Stimulated activated CD8-positive, alpha-beta memory T cell treated with anti-CD3 and anti-CD28 coated beads, Interleukin-2, amount 100 ng/mL, for 48 hours (primary cell): ENCODE data around the gene CRELD1.

Source experiments
- DNase-seq, 2 donors: peaks; one replicate each; pipeline ENCODE4 v3.0.0-alpha.2; 2020; ENCODE audit warnings: low read depth in 2 of 2

The CRELD1 gene

GRCh38 chr3:9955611-9956352 is 22.1 kb downstream of the CRELD1 start:
- no peak for DNase-seq

DNA sequence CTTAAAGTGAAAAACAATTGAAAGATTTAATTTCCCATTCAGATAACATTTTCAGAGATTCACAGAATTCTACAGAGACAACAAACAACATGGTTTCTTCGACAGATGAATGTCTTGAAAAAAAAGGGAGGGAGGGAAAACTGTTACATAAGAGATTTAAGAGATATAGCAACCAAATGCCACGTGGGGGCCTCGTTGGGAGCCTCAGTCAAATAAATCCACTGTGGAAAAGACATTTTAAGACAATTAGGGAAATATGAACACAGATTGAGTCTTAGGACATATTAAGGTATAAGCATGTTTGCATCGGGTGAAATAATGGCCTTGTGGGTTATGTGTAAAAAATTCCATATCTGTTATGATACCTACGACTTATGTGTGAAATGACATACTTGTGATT is 23.6 kb downstream of the CRELD1 start:
- no peak for DNase-seq

DNA sequence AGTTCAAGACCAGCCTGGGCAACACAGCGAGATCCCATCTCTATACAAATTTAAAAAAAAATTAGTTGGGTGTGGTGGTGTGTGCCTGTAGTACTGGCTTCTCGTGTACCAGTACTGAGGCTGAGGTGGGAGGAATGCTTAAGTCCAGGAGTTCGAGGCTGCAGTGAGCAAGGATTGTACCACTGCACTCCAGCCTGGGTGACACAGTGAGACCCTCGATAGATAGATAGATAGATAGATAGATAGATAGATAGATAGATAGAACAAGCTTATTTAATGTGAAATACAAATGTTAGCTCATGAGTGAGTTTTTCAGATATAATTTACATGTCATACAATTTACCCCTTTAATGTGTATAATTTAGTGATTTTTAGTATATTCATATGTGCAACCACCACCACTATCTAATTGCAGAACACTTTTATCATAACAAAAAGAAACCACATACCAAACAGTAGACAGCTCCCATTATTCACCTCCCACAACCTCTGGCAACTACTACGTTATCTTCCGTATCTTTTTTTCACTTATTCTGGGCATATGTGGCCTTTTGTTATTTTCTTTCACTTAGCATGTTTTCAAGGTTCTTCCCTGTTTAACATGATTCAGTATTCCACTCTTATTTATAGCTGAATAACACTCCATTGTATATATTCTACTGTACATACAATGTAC is 31.7 kb downstream of the CRELD1 start:
- no peak for DNase-seq

GRCh38 chr3:9966841-9967240 is 33.2 kb downstream of the CRELD1 start:
- no peak for DNase-seq

DNA sequence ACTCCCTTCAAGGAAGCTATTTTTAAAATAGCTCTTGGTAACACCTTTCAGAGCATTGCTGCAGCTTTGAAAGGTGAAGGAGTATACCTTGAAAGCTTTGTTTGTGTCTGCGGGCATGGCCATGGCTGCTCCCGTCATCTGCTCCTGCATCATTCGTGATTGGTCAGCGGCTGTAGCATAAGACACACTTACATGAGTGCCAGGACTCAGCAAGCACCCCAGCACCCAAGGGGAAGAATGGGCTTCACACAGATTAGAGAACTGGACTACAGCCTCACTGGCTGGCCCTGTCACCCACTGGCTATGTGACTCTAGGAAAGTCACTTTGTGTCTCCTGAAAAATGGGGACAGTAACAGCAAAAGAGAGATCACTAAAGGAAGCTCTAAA is 36.0 kb downstream of the CRELD1 start:
- DNase-seq: no peak

- no peak for DNase-seq
Observed at GRCh38 chr3:9970020-9970652, 36.5 kb downstream of the CRELD1 start.

DNA sequence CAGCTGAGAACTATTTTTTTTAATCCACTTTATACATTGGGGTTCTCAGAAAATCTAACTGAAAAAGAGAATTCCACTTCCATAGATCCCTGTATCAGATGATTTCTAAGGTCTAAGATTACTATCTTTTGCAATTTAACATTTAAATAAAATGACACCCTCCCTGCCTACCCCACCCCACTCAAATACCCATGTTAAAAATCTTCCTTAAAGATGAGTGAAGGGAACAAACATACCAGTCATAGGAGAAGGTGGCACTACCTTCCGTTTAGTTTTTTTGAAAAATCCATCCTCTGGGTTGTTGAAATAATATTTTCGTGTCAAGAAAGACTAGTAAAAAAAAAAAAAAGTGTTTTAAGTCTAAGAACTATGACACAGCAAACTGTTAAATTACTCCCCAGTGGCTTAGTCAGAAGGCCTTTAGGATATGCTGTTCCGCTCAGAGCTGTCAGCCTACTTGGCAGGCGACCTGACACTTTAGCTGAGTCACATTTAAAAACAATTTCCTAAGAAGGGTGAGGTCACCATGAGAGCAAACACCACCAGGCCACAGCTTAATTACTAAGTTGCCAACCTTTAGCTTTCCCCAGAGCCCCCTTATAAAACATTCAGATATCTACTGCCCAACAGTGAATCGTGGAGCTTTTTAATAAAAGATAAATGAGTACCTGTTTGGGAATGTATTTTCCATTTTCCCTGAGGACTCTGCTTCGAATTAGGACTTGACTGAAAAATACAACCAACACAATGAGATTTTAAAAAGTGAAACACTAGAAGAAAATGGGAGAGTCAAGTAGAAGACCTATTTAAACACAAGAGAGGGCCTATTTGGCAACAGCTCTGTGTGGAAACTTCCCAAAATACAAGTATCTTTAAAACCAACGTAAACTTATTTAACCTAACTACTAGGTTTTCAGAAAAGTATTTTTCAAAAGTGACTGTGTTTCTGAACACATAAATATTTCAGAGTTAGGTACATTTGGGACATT is 43.4 kb downstream of the CRELD1 start:
- DNase-seq: peak in 1 of 2 donors; percentile 18

DNA sequence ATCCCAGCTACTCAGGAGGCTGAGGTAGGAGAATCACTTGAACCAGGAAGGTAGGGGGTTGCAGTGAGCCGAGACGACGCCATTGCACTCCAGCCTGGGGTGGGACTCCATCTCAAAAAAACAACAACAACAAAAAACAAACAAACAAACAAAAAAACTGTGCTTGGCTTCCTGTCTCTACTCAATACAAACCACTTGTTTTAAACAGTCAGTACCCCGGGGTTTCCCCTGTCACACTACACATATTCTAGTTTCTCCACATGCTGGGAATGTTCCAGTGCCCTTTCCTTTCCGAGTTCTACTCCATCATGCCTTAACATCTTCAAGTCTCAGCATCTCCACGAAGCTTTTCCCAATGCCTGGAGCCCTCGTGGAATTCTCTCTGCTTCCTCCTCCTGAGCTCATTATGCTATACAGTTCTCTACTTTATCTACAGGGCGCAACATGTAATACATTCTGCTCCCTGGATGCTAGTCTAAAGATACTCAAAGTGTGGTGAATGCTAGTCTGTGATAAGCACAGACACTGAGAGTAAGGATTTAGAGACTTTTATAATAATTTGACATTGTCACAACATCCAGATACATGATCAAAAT is 45.2 kb downstream of the CRELD1 start:
- DNase-seq: no peak

DNA sequence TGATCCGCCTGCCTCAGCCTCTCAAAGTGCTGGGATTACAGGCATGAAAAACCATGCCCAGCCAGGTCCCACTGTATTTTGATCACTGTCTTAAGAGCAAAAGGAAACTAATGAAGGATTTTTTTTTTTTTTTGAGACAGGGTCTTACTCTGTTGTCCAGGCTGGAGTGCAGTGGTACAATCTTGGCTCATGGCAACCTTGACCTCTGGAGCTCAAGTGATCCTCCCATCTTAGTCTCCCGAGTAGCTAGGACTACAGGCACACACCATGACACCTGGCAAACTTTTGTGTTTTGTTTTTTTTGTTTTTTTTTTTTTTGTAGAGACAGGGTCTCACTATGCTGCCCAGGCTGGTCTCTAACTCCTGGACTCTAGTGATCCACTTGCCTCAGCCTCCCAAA is 46.6 kb downstream of the CRELD1 start:
- no peak for DNase-seq

DNA sequence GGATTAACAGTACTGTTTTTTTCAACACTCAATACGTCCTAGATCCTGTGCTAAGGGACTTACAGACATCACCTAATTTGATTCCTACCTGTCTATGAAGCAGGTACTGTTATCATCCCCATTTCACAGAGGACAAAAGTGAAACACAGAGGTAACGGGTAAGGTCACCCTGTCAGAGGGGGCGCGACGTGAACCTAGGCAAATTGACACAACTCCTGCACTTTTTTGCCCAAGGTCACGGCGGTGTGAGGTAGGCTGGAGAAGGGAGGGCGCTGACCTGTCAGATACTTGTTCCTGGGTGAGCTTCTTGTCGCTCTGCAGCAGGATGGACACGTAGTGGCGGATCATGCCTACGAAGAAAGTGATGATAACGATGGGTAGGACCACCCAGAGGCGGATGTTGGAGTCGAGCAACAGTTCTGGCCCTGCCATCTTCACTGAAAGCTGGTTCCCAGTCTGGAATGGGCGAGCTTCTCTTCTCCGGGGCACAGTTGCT is 52.6 kb downstream of the CRELD1 start:
- DNase-seq: no peak

- no peak for DNase-seq
Observed at GRCh38 chr3:9994086-9994844, 60.6 kb downstream of the CRELD1 start.
